Measurements from ENCODE around the gene SLC38A3.

DNA sequence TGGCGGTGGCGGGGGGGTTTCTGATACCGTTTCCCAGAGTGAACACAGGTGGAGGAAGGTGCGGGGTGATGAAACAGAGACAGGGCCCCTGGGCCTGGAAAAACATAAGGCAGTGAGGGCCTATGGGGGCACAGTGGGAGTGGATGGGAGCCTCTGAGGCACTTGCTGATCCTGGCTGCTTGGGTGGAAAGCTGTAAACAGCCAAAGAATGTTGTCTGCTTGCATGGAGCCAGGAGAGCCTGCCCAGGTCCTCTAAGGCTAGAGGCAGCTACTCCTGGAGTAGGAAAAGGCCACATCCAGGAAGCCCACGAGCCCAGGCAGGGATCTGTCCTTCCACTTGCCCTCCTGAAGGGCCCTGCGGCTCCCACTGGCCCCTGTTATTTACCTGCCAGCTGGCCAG is 60.9 kb downstream of the SLC38A3 start:
- TF ChIP-seq YY1 (IDR thresholded peaks at IDR 0.05; ENCODE audit: low read depth) (no peak), EGR1 (IDR thresholded peaks at IDR 0.05) (no peak), NFIC (IDR thresholded peaks at IDR 0.05) (no peak), CEBPB (IDR thresholded peaks at IDR 0.05) (no peak), EP300 (IDR thresholded peaks at IDR 0.05; ENCODE audit: borderline replicate concordance) (no peak), TAF1 (IDR thresholded peaks at IDR 0.05; ENCODE audit: low read depth) (no peak), RAD21 (IDR thresholded peaks at IDR 0.05; ENCODE audit: low read depth) (no peak), CREB1 (IDR thresholded peaks at IDR 0.05; ENCODE audit: low read depth) (no peak), TEAD4 (IDR thresholded peaks at IDR 0.05) (no peak)
- TF ChIP-seq, protein P1, sequence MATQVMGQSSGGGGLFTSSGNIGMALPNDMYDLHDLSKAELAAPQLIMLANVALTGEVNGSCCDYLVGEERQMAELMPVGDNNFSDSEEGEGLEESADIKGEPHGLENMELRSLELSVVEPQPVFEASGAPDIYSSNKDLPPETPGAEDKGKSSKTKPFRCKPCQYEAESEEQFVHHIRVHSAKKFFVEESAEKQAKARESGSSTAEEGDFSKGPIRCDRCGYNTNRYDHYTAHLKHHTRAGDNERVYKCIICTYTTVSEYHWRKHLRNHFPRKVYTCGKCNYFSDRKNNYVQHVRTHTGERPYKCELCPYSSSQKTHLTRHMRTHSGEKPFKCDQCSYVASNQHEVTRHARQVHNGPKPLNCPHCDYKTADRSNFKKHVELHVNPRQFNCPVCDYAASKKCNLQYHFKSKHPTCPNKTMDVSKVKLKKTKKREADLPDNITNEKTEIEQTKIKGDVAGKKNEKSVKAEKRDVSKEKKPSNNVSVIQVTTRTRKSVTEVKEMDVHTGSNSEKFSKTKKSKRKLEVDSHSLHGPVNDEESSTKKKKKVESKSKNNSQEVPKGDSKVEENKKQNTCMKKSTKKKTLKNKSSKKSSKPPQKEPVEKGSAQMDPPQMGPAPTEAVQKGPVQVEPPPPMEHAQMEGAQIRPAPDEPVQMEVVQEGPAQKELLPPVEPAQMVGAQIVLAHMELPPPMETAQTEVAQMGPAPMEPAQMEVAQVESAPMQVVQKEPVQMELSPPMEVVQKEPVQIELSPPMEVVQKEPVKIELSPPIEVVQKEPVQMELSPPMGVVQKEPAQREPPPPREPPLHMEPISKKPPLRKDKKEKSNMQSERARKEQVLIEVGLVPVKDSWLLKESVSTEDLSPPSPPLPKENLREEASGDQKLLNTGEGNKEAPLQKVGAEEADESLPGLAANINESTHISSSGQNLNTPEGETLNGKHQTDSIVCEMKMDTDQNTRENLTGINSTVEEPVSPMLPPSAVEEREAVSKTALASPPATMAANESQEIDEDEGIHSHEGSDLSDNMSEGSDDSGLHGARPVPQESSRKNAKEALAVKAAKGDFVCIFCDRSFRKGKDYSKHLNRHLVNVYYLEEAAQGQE (IDR thresholded peaks at IDR 0.05; ENCODE audit: low read depth): no peak
- TF ChIP-seq, protein P2, sequence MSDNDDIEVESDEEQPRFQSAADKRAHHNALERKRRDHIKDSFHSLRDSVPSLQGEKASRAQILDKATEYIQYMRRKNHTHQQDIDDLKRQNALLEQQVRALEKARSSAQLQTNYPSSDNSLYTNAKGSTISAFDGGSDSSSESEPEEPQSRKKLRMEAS (IDR thresholded peaks at IDR 0.05): no peak
